Measurements from ENCODE around the gene SRRM4.

- TF ChIP-seq EP300 (IDR thresholded peaks at IDR 0.05; ENCODE audit: borderline replicate concordance) (no peak), MAX (IDR thresholded peaks at IDR 0.05) (no peak), CEBPB (IDR thresholded peaks at IDR 0.05) (no peak)
Measured at GRCh38 chr12:119157978-119158377, 176.6 kb downstream of the SRRM4 start.
